Neuronal stem cell (in vitro differentiated cells): ENCODE data around the gene ADIRF.
A peak's percentile ranks its signal among the peaks of the same experiment; 100 is the strongest.

Source experiments
- DNase-seq: peaks from one replicate; pipeline ENCODE4 v3.0.0-alpha.2; 2013; ENCODE audit warnings: low spot score
- H2AFZ ChIP-seq: one replicate; pipeline ENCODE4 v1.6.1; 2013; ENCODE audit warnings: mild to moderate bottlenecking, low read length, inconsistent platforms
- H2AK5ac ChIP-seq: 2 replicates; pipeline ENCODE4 v1.6.1; 2013; ENCODE audit warnings: low read depth, mild to moderate bottlenecking, inconsistent platforms, low read length, moderate library complexity, mixed read lengths
- H2BK120ac ChIP-seq: 2 replicates; pipeline ENCODE4 v1.6.1; 2013; ENCODE audit warnings: low read depth, mild to moderate bottlenecking, inconsistent platforms, low read length, moderate library complexity, mixed read lengths
- H2BK12ac ChIP-seq: one replicate; pipeline ENCODE4 v1.6.1; 2013; ENCODE audit warnings: low read length, inconsistent platforms
- H2BK15ac ChIP-seq: 2 replicates; pipeline ENCODE4 v1.6.1; 2013; ENCODE audit warnings: mild to moderate bottlenecking, low read length, inconsistent platforms, mixed read lengths
- H2BK5ac ChIP-seq: one replicate; pipeline ENCODE4 v1.6.1; 2013; ENCODE audit warnings: inconsistent platforms, mild to moderate bottlenecking, low read length, moderate library complexity
- H3K14ac ChIP-seq: one replicate; pipeline ENCODE4 v1.6.1; 2013; ENCODE audit warnings: low read length, inconsistent platforms
- H3K18ac ChIP-seq: 2 replicates; pipeline ENCODE4 v1.6.1; 2013; ENCODE audit warnings: low read length, inconsistent platforms
- H3K23ac ChIP-seq: 2 replicates; pipeline ENCODE4 v1.6.1; 2013; ENCODE audit warnings: low read depth, mild to moderate bottlenecking, mixed read lengths, low read length, inconsistent platforms; ENCODE audit not compliant: poor library complexity
- H3K27ac ChIP-seq: replicated peaks from 3 replicates; pipeline ENCODE4 v1.5.1; 2013; ENCODE audit warnings: low read length, inconsistent platforms
- H3K27me3 ChIP-seq, 3 experiments: 2 replicates each; pipeline ENCODE4 v1.6.1; 2013; ENCODE audit warnings: low read length in 3 of 3, mild to moderate bottlenecking in 2 of 3, inconsistent platforms in 1 of 3, low read depth in 1 of 3, mixed read lengths in 1 of 3, moderate library complexity in 1 of 3; ENCODE audit not compliant: control insufficient read depth in 3 of 3, insufficient read depth in 3 of 3
- H3K36me3 ChIP-seq, 2 donors: replicated peaks in 1 of 2; 2 replicates each; pipeline ENCODE4 v1.6.1; 2013; ENCODE audit warnings: low read length in 2 of 2; ENCODE audit not compliant: control insufficient read depth in 2 of 2, insufficient read depth in 2 of 2
- H3K4ac ChIP-seq: 2 replicates; pipeline ENCODE4 v1.6.1; 2013; ENCODE audit warnings: inconsistent platforms, mild to moderate bottlenecking, low read length, moderate library complexity
- H3K4me1 ChIP-seq, 2 donors: 1 replicate in 1 of 2; 2 replicates in 1 of 2; pipeline ENCODE4 v1.6.1; 2013; ENCODE audit warnings: low read length in 2 of 2, low read depth in 1 of 2; ENCODE audit not compliant: control insufficient read depth in 2 of 2, insufficient read depth in 1 of 2
- H3K4me2 ChIP-seq: one replicate; pipeline ENCODE4 v1.6.1; 2013; ENCODE audit warnings: mild to moderate bottlenecking, low read length, inconsistent platforms; ENCODE audit not compliant: insufficient read depth, poor library complexity, severe bottlenecking
- H3K4me3 ChIP-seq, 2 donors: 2 replicates each; pipeline ENCODE4 v1.5.1; 2013; ENCODE audit warnings: low read length in 2 of 2, mild to moderate bottlenecking in 2 of 2, inconsistent platforms in 1 of 2, moderate library complexity in 1 of 2
- H3K79me1 ChIP-seq: one replicate; pipeline ENCODE4 v1.6.1; 2013; ENCODE audit warnings: low read depth, mild to moderate bottlenecking, inconsistent platforms, low read length, moderate library complexity
- H3K9ac ChIP-seq: one replicate; pipeline ENCODE4 v1.6.1; 2013; ENCODE audit warnings: mild to moderate bottlenecking, low read depth, low read length, inconsistent platforms; ENCODE audit not compliant: poor library complexity
- H3K9me3 ChIP-seq, 2 donors: replicated peaks in 1 of 2; 2 replicates each; pipeline versions ENCODE3 to v1.6.1; 2013; ENCODE audit warnings: low read length in 2 of 2, mild to moderate bottlenecking in 2 of 2, inconsistent platforms in 1 of 2, low read depth in 1 of 2, mixed read lengths in 1 of 2, moderate library complexity in 1 of 2; ENCODE audit not compliant: control insufficient read depth in 2 of 2, insufficient read depth in 1 of 2
- H4K8ac ChIP-seq: one replicate; pipeline ENCODE4 v1.6.1; 2013; ENCODE audit warnings: low read depth, mild to moderate bottlenecking, inconsistent platforms, low read length, moderate library complexity
- H4K91ac ChIP-seq: one replicate; pipeline ENCODE4 v1.6.1; 2013; ENCODE audit warnings: low read length, low read depth, mild to moderate bottlenecking, inconsistent platforms; ENCODE audit not compliant: poor library complexity
- WGBS, 2 donors: extraction: QIAGEN DNeasy Blood & Tissue Kit; methylation state at CpG; one replicate each; pipeline ENCODE4 v1.1.7; 2013; ENCODE audit warnings: missing lambda C conversion rate in 2 of 2, mixed read lengths in 1 of 2; ENCODE audit not compliant: insufficient read length in 2 of 2, insufficient replicate concordance in 1 of 2; ENCODE audit errors: extremely low coverage in 2 of 2; 5-methylcytosine and 5-hydroxymethylcytosine counted together

ADIRF gene

DNA sequence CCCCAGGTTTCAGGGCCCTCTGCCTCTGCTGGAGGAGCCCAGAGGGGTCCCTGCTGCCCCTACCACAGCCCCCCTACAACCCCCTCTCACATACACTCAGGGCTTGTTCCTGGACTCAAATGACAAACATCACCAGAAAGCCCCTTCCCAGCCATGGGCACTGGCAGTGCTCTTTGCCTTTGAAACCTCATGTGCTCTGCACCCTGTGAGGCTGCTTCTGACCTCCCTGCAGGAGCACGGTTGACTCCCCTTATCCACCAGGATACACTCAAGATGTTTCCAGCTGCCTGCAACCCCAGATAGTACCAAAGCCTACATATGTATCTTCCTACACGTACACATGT is 3.5 kb upstream of the ADIRF start:
- Histone ChIP-seq H4K91ac (no peak overlapping the region), H3K9me3 (no peaks in the 10 kb centered on the region), H3K4me2 (no peak overlapping the region), H3K4ac (no peak overlapping the region), H3K36me3 (no peaks in the 10 kb centered on the region), H3K18ac (no peak overlapping the region), H3K4me1 (peaks cover 13 to 20% of the 10 kb centered on the region in 2 donors), H2BK120ac (no peak overlapping the region), H3K9ac (no peak overlapping the region), H3K27ac (no peak overlapping the region), H3K79me1 (peaks cover 1% of the 10 kb centered on the region), H3K14ac (no peak overlapping the region), H3K27me3 (no peaks in the 10 kb centered on the region), H2BK5ac (no peak overlapping the region), H4K8ac (no peak overlapping the region), H2BK15ac (no peak overlapping the region), H3K23ac (no peak overlapping the region), H2BK12ac (peak overlapping the region; percentile 4), H3K4me3 (no peak overlapping the region), H2AK5ac (peak overlapping the region; percentile 90), H2AFZ (no peak overlapping the region)
- no CpG with 5 or more reads among the region's 2 CpGs for whole genome bisulfite sequencing, 2 donors
- DNase-seq: no peak

DNA sequence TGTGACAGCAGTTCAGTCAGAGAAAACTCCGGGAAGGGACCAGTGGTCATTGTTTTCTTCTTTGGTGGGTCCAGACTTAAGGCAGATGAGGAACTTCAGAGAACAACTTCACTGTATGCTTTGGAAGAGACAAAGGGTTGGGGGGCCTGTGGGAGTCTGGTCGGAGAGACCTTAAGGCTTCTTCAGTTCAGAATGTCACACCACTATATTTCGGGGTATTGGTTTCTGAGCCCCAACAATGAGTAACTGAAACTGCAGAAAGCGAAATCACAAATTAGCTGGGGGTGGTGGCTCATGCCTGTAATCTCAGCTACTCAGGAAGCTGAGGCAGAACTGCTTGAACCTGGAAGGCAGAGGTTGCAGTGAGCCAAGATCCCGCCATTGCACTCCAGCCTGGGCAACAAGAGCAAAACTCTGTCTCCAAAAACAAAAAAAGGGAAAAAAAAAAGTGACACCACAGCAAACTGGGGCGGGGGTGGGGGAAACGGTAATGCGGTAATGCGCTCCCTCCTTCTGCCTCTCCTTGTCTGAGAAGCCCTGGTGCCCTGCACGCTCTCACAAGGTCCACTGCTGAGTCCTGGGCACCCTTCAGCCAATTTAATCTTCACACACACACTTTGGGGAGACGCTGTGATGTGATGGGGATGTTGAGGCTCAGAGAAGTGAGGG is 2.2 kb upstream of the ADIRF start:
- no peak overlapping the region for H2AK5ac ChIP-seq
- H2BK12ac ChIP-seq: no peak overlapping the region
- DNase-seq: no peak
- H3K4me3 ChIP-seq: no peak overlapping the region
- no peaks in the 10 kb centered on the region for H3K36me3 ChIP-seq
- H2AFZ ChIP-seq: peak overlapping the region; percentile 90
- H4K91ac ChIP-seq: no peak overlapping the region
- H3K4me1 ChIP-seq: peaks cover 15 to 24% of the 10 kb centered on the region in 2 donors
- no peak overlapping the region for H3K4ac ChIP-seq
- H3K9me3 ChIP-seq: no peaks in the 10 kb centered on the region
- WGBS, 2 donors: no CpG with 5 or more reads among the region's 11 CpGs
- no peak overlapping the region for H2BK5ac ChIP-seq
- H3K4me2 ChIP-seq: no peak overlapping the region
- H2BK15ac ChIP-seq: no peak overlapping the region
- H3K79me1 ChIP-seq: peaks cover 1% of the 10 kb centered on the region
- H3K27me3 ChIP-seq: no peaks in the 10 kb centered on the region
- H3K27ac ChIP-seq: no peak overlapping the region
- H3K23ac ChIP-seq: no peak overlapping the region
- H4K8ac ChIP-seq: no peak overlapping the region
- H2BK120ac ChIP-seq: no peak overlapping the region
- H3K14ac ChIP-seq: no peak overlapping the region
- H3K9ac ChIP-seq: no peak overlapping the region
- H3K18ac ChIP-seq: no peak overlapping the region

- H2BK15ac ChIP-seq: peak overlapping the region; percentile 49
- H3K4me1 ChIP-seq: peaks cover 15 to 27% of the 10 kb centered on the region in 2 donors
- H3K27ac ChIP-seq: no peak overlapping the region
- no peaks in the 10 kb centered on the region for H3K79me1 ChIP-seq
- H2BK120ac ChIP-seq: no peak overlapping the region
- peak overlapping the region; percentile 4 for H2BK5ac ChIP-seq
- H3K14ac ChIP-seq: no peak overlapping the region
- H3K18ac ChIP-seq: peak overlapping the region; percentile 15
- H4K8ac ChIP-seq: no peak overlapping the region
- no peak for DNase-seq
- H2BK12ac ChIP-seq: no peak overlapping the region
- peak overlapping the region; percentile 50 for H2AK5ac ChIP-seq
- H3K27me3 ChIP-seq: peaks cover 0 to 6% (median 0%) of the 10 kb centered on the region in 3 experiments
- peak overlapping the region; percentile 90 for H2AFZ ChIP-seq
- no peaks in the 10 kb centered on the region for H3K36me3 ChIP-seq
- no peak overlapping the region for H3K4ac ChIP-seq
- no peak overlapping the region for H3K4me2 ChIP-seq
- no CpG with 5 or more reads among the region's 7 CpGs for WGBS, 2 donors
- H4K91ac ChIP-seq: peak overlapping the region; percentile 11
- no peak overlapping the region for H3K9ac ChIP-seq
- H3K9me3 ChIP-seq: peaks cover 0 to 6% of the 10 kb centered on the region in 2 donors
- no peak overlapping the region for H3K23ac ChIP-seq
- H3K4me3 ChIP-seq: no peak overlapping the region
Measured at GRCh38 chr10:86967481-86967941, 771 bp upstream of the ADIRF start.

DNA sequence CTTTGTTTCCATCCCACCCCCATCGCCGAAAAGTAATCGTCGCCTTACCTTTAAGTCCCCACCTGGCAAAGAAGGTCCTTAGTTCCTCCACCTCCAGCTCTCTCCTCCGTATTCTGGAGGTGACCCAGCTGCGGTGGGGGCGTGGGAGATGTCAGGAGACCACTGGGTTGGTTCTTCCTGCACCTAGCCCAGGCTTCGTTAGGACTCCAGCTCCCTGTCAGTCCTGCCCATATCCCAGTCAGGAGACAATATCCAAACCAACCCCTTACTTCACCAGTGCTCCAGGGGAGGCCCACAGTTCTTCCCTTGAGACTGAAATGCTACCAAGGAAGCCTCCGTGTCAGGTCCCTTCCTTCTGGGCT is 693 bp downstream of the ADIRF start:
- no CpG with 5 or more reads among the region's 9 CpGs for WGBS, 2 donors

More for the DNA sequence above, 693 bp downstream of the ADIRF start:
- Histone ChIP-seq H3K79me1 (no peaks in the 10 kb centered on the region), H3K4me3 (no peak overlapping the region), H3K9ac (no peak overlapping the region), H3K23ac (no peak overlapping the region), H2AFZ (peak overlapping the region; percentile 91), H4K91ac (no peak overlapping the region), H2BK5ac (peak overlapping the region; percentile 19), H3K27ac (no peak overlapping the region), H3K27me3 (peaks cover 0 to 6% (median 0%) of the 10 kb centered on the region in 3 experiments), H3K36me3 (no peaks in the 10 kb centered on the region), H3K4ac (no peak overlapping the region), H2BK15ac (peak overlapping the region; percentile 51), H3K4me1 (peaks cover 15 to 27% of the 10 kb centered on the region in 2 donors), H2AK5ac (peak overlapping the region; percentile 88), H3K4me2 (no peak overlapping the region), H4K8ac (no peak overlapping the region), H3K14ac (no peak overlapping the region), H2BK120ac (no peak overlapping the region), H3K9me3 (peaks cover 0 to 6% of the 10 kb centered on the region in 2 donors), H2BK12ac (peak overlapping the region; percentile 49), H3K18ac (peak overlapping the region; percentile 11)
- no peak for DNase-seq
